Activated T-helper 1 cell treated with anti-CD3 and anti-CD28 coated beads, Interleukin-12 subunit alpha, Interleukin-12 subunit beta, Interleukin-2, Interleukin-4 antibody, amounts not matched to agents 30 ng/mL and 10 ng/mL and 1 ng/mL, durations not matched to agents 14 hours and 24 hours and 36 hours (primary cell): Measurements from ENCODE around the gene CAT. TPM values are rescaled to one million over a fixed set of nuclear protein-coding genes. Genes with fewer than 3 reads are reported as not detected.
"Not testable (repeated sequence)": the region's sequence is repeated elsewhere in the genome, so short reads cannot be mapped to it uniquely, and the experiment has no call there.

Experiments
- DNase-seq: peaks from one replicate; pipeline ENCODE4 v3.0.0; 2021; ENCODE audit warnings: low spot score
- H3K27ac Mint-ChIP-seq: one replicate; pipeline ENCODE4 v1.8.0; 2021; ENCODE audit warnings: mild to moderate bottlenecking, mixed read lengths
- H3K27me3 Mint-ChIP-seq: one replicate; pipeline ENCODE4 v1.8.0; 2022; ENCODE audit warnings: mild to moderate bottlenecking, moderate library complexity, mixed read lengths; ENCODE audit not compliant: insufficient read depth
- H3K36me3 Mint-ChIP-seq: one replicate; pipeline ENCODE4 v1.8.0; 2021; ENCODE audit warnings: low read depth, mixed read lengths
- H3K4me1 Mint-ChIP-seq: one replicate; pipeline ENCODE4 v1.8.0; 2021; ENCODE audit warnings: low read depth, mixed read lengths
- H3K4me3 Mint-ChIP-seq: one replicate; pipeline ENCODE4 v1.8.0; 2021; ENCODE audit warnings: mild to moderate bottlenecking, moderate library complexity, mixed read lengths
- H3K9me3 Mint-ChIP-seq: one replicate; pipeline ENCODE4 v1.8.0; 2021; ENCODE audit warnings: mixed read lengths
- intact Hi-C: fragments of 100-400 bp; cut with micrococcal nuclease; formaldehyde crosslinking; loops from one replicate; pipeline ENCODE4 v1.15.1; 2024
- total RNA-seq: library from RNA; stranded (reverse); gene quantifications from 2 replicates; pipeline ENCODE4 v1.2.3, GENCODE V29; 2022

Gene CAT
- total RNA-seq, 1 donor from 2014 or later, result 19.1 TPM

GRCh38 chr11:34411791-34412190, 26.9 kb upstream of the CAT start:
- Mint-ChIP-seq H3K36me3 (no peaks in the 10 kb centered on the region), H3K4me1 (no peaks in the 10 kb centered on the region), H3K27ac (no peak overlapping the region), H3K9me3 (peaks cover 23% of the 10 kb centered on the region), H3K4me3 (no peak overlapping the region), H3K27me3 (peaks cover 11% of the 10 kb centered on the region)
- intact Hi-C loops, result no loop called here
- no peak for DNase-seq

DNA sequence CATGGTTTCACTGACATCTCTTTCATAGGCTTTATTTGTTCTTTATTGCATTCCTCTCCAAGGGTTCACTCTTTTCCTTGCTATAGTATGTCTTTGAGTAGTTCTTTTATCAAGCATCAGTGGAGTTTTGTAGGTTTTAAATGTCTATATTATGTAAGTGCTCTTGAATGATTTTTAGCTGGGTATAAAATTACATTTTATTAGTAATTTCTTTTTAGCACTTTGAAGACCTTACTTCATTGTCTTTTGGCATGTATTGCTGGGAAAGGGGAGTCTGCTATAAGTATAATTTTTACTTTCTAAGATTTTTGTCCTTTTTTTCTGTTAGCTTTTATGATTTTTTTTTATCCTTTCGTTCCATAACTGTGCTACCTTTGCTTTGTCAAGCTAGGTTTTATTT, 25.5 kb upstream of the CAT start:
- peaks cover 7% of the 10 kb centered on the region for H3K27me3 Mint-ChIP-seq
- no peak overlapping the region for H3K4me3 Mint-ChIP-seq
- H3K36me3 Mint-ChIP-seq, result no peaks in the 10 kb centered on the region
- H3K4me1 Mint-ChIP-seq, result no peaks in the 10 kb centered on the region
- DNase-seq, result no peak
- H3K27ac Mint-ChIP-seq, result no peak overlapping the region
- intact Hi-C loops, result no loop called here
- H3K9me3 Mint-ChIP-seq, result peaks cover 23% of the 10 kb centered on the region

DNA sequence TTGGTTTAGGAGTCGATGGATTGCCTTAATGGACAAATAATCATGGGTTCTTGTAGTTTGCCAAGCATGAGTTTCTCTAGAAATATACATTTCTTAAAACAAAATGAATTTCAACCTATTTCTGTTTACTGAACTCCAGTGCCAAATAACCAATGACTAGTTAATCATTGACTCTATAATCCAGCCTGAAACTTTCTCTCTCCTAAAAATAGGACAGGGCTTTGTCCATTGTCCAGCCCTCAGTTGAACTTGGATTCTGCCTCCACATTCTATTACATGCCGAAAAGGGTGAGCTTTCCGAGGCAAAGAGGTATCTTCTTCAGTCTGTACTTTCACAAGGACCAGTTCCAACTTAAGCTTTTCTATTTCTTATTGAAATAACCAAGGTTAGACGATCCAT, 23.2 kb upstream of the CAT start:
- Mint-ChIP-seq H3K4me3 (no peak overlapping the region), H3K4me1 (no peaks in the 10 kb centered on the region), H3K9me3 (peaks cover 23% of the 10 kb centered on the region), H3K36me3 (no peaks in the 10 kb centered on the region), H3K27ac (no peak overlapping the region), H3K27me3 (peaks cover 8% of the 10 kb centered on the region)
- intact Hi-C loops, result loop anchor here (5.0 kb wide), 1 partner anchor 52 kb away; no protein-coding TSS in a partner anchor
- no peak for DNase-seq

DNA sequence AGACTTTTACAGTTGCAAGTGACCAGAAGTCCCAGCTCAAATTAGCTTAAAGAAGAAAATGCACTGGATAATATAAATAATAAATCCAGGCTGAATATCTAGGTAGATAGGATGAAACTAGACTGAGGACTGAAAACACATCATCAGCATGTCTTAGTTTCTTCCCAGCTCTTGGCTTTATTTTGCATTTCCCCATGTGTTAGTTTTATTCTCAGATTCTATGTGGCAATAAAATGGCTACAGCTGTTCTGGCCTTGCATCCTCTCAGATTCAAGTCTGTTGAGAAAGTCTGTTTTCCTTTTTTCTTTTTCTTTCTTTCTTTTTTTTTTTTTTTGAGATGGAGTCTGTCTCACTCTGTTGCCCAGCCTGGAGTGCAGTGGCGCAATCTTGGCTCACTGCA, 22.6 kb upstream of the CAT start:
- no peak overlapping the region for H3K27ac Mint-ChIP-seq

GRCh38 chr11:34416766-34417165, 22.0 kb upstream of the CAT start:
- Mint-ChIP-seq H3K36me3 (no peaks in the 10 kb centered on the region), H3K9me3 (peaks cover 23% of the 10 kb centered on the region), H3K4me3 (no peak overlapping the region), H3K27ac (no peak overlapping the region), H3K27me3 (peaks cover 13% of the 10 kb centered on the region), H3K4me1 (no peaks in the 10 kb centered on the region)
- DNase-seq, result no peak
- intact Hi-C loops, result loop anchor here (5.0 kb wide), 1 partner anchor 51 kb away; no protein-coding TSS in a partner anchor

More for the DNA sequence above, 22.6 kb upstream of the CAT start:
- intact Hi-C loops, result loop anchor here (5.0 kb wide), 1 partner anchor 51 kb away; no protein-coding TSS in a partner anchor
- no peak for DNase-seq
- H3K9me3 Mint-ChIP-seq, result peaks cover 23% of the 10 kb centered on the region
- no peak overlapping the region for H3K4me3 Mint-ChIP-seq
- no peaks in the 10 kb centered on the region for H3K4me1 Mint-ChIP-seq
- peaks cover 11% of the 10 kb centered on the region for H3K27me3 Mint-ChIP-seq
- no peaks in the 10 kb centered on the region for H3K36me3 Mint-ChIP-seq

DNA sequence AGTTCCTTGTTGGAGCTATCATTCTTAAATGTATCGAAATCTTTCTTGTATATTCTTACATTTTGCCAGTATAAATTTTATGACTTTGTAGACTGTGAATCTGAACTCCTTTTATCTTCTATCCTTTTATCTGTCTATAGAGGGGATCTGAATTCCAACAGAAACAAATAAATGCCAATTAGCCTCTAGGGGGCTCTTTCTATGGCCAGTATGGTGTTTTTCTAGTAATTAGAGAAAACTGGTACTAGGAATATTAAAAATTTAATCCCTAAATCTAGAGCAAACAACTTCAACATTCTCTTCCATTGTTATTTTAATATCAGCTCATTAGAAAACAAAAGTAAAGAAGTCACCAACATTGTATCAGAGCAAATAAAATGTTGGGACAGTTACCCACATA, 21.5 kb upstream of the CAT start:
- intact Hi-C loops, result loop anchor here (5.0 kb wide), 1 partner anchor 50 kb away; no protein-coding TSS in a partner anchor
- Mint-ChIP-seq H3K4me3 (no peak overlapping the region), H3K27me3 (peaks cover 14% of the 10 kb centered on the region), H3K27ac (no peak overlapping the region), H3K4me1 (no peaks in the 10 kb centered on the region), H3K9me3 (peaks cover 23% of the 10 kb centered on the region), H3K36me3 (no peaks in the 10 kb centered on the region)
- no peak for DNase-seq

DNA sequence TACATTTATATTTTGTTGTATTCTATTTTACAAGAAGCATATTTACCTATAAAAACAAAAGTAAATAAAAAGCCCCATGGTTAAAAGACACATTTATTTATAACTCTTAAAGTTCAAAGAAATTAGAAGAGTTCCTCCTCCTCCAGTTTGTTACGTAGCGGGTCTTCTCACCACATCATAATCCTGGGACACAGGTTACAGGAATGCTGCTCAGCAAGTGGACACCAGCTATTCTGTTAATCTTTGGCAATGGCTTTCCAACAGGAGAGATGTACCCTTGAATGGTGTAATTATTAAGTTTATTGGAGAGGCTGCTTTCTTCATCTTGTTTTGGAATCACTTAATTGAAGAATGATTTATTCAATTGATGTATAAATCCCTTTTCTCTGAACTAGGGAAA, 19.6 kb upstream of the CAT start:
- Mint-ChIP-seq H3K4me1 (no peaks in the 10 kb centered on the region), H3K27me3 (peaks cover 13% of the 10 kb centered on the region), H3K9me3 (peaks cover 7% of the 10 kb centered on the region), H3K27ac (no peak overlapping the region), H3K4me3 (no peak overlapping the region), H3K36me3 (no peaks in the 10 kb centered on the region)
- DNase-seq, result no peak
- intact Hi-C loops, result loop anchor here (5.0 kb wide), 1 partner anchor 48 kb away; no protein-coding TSS in a partner anchor

DNA sequence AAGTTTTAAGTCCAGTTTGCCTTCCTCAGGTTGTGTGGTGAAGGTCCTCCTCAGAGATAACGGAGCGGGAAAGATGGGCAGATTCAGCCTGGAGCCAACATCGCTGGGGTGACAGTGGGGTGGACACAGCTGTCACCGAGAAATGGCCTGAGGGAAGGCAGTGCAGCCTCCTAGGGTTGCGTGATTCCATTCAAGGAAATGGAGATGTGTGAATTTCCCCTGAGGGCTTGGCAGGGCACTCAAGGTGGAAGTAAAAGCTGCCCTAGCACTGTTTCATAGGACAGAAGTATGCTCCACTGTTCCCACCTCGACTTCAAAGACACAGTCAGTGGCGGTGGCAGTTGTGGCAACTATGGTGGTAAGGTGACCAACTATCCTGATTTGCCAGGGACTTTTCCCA, 15.4 kb upstream of the CAT start:
- intact Hi-C loops, result no loop called here
- H3K36me3 Mint-ChIP-seq, result no peaks in the 10 kb centered on the region
- H3K4me3 Mint-ChIP-seq, result no peak overlapping the region
- H3K4me1 Mint-ChIP-seq, result no peaks in the 10 kb centered on the region
- peaks cover 13% of the 10 kb centered on the region for H3K27me3 Mint-ChIP-seq
- no peak for DNase-seq
- H3K9me3 Mint-ChIP-seq, result no peaks in the 10 kb centered on the region
- no peak overlapping the region for H3K27ac Mint-ChIP-seq

- not testable (repeated sequence) for H3K4me1 Mint-ChIP-seq, H3K27ac Mint-ChIP-seq
Observed at GRCh38 chr11:34424826-34425225, 13.9 kb upstream of the CAT start.

DNA sequence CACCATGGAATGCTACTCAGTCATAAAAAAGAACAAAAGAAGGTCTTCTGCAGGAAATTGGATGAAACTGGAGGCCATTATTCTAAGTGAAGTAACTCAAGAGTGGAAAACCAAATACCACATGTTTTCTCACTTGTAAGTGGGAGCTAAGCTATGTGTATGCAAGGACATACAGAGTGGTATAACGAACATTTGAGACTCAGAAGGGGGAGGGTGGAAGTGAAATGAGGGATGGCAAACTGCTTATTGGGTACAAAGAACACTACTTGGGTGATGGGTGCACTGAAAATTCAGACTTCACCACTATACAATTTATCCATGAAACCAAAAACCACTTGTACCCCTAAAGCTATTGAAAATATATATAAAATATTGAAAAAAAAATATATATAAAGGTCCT, 13.4 kb upstream of the CAT start:
- H3K27ac Mint-ChIP-seq, result no peak overlapping the region
- no peak for DNase-seq
- no peaks in the 10 kb centered on the region for H3K4me1 Mint-ChIP-seq
- peaks cover 16% of the 10 kb centered on the region for H3K27me3 Mint-ChIP-seq
- no peaks in the 10 kb centered on the region for H3K36me3 Mint-ChIP-seq
- H3K9me3 Mint-ChIP-seq, result no peaks in the 10 kb centered on the region
- no peak overlapping the region for H3K4me3 Mint-ChIP-seq
- intact Hi-C loops, result no loop called here

More at GRCh38 chr11:34424826-34425225, 13.9 kb upstream of the CAT start:
- DNase-seq, H3K4me3 Mint-ChIP-seq, H3K36me3 Mint-ChIP-seq, H3K9me3 Mint-ChIP-seq, intact Hi-C loops: not testable (repeated sequence)
- peaks cover 16% of the 10 kb centered on the region for H3K27me3 Mint-ChIP-seq

DNA sequence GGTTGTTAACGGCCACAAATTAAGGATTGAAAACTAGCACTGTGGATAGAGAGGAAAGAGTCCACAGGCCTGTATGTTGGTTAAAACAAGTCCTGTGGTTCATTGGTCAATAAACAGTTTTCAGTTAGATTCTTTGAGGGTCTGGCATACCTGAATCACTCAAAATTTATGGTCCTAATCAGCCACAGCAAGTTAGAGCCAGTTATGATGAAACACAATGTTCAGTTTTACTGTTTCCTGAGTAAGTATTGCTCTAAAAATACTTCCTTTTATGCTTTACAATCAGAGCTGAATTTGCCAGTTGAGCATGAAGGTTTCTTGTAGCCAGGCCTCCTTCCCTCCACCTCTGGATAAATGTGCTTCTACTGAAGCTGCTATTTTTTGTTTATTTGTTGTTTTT, 12.9 kb upstream of the CAT start:
- Mint-ChIP-seq H3K4me3 (no peak overlapping the region), H3K27me3 (peaks cover 13% of the 10 kb centered on the region), H3K27ac (no peak overlapping the region), H3K4me1 (no peaks in the 10 kb centered on the region), H3K9me3 (no peaks in the 10 kb centered on the region), H3K36me3 (no peaks in the 10 kb centered on the region)
- intact Hi-C loops, result no loop called here
- DNase-seq, result no peak

DNA sequence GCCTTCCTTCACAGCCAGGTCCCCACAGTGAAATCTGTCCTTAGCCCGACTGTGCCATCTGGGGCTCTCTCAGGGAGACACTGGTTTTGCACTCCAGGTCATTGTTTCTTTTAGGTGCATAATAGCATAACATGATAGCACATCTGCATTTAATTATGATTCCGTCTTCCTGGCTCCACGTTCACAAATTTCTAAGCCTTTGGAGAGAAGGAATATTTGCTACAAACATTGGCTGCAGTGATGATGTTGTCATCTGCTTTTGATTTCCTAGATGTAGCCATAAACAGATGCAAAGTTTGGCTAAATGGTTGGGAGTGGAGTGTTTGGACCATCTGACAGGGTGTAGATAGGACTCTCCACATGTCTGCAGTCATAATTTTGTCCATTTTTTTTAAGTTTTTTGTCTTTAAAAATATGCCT, 12.0 kb upstream of the CAT start:
- Mint-ChIP-seq H3K4me3 (no peak overlapping the region), H3K9me3 (no peaks in the 10 kb centered on the region), H3K27me3 (peaks cover 11% of the 10 kb centered on the region), H3K27ac (no peak overlapping the region), H3K36me3 (no peaks in the 10 kb centered on the region), H3K4me1 (no peaks in the 10 kb centered on the region)
- no peak for DNase-seq
- intact Hi-C loops, result no loop called here

DNA sequence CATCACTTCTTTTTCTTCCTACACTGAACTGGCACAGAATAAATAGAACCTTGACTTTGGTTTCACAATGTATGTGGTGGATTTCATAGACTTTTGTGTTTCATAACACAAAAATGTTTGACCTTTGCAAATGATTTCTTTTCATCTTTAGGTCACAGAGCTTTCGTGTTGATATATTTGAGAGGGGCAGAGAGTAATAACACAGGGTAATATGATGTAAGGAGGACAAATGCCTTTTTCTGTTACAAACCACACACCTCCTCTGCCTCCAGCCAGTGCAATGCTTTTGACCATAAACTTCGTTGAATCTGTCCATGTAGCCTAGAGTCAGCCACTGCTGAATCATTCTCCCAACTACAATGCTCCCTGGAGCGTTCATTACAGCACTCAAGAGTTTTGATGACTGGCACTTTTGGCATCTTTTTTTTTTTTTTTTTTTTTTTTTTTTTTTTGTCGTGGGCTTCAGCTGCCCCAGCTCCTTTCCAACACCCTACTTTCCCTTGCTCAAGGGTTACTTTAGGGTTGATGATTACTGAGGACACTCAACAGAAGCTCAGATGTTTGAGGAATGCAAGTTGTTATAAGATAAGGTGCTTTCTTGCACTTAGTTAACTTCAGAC, 11.4 kb upstream of the CAT start:
- no peaks in the 10 kb centered on the region for H3K9me3 Mint-ChIP-seq
- no peaks in the 10 kb centered on the region for H3K4me1 Mint-ChIP-seq
- DNase-seq, result no peak
- H3K27me3 Mint-ChIP-seq, result peaks cover 13% of the 10 kb centered on the region
- H3K36me3 Mint-ChIP-seq, result no peaks in the 10 kb centered on the region
- intact Hi-C loops, result no loop called here
- no peak overlapping the region for H3K27ac Mint-ChIP-seq
- H3K4me3 Mint-ChIP-seq, result no peak overlapping the region

GRCh38 chr11:34431979-34432378, 6.8 kb upstream of the CAT start:
- no peak overlapping the region for H3K27ac Mint-ChIP-seq
- no peak for DNase-seq
- no peaks in the 10 kb centered on the region for H3K9me3 Mint-ChIP-seq
- no peaks in the 10 kb centered on the region for H3K36me3 Mint-ChIP-seq
- peaks cover 7% of the 10 kb centered on the region for H3K4me1 Mint-ChIP-seq
- intact Hi-C loops, result loop anchor here (10.0 kb wide), 5 partner anchors 697 to 1537 kb away; partner anchors contain the start of genes CD59, CSTF3, QSER1 and TCP11L1
- peaks cover 8% of the 10 kb centered on the region for H3K27me3 Mint-ChIP-seq
- no peak overlapping the region for H3K4me3 Mint-ChIP-seq
